Vagina (tissue), 2 donors: ENCODE results near the gene EHMT1.

Experiments used
- POLR2A ChIP-seq, 2 donors: fragments of 450-650 bp; IDR thresholded peaks; one replicate each; pipeline ENCODE4 v1.6.1; 2017; ENCODE audit warnings: antibody characterized with exemption in 2 of 2, mild to moderate bottlenecking in 2 of 2, moderate library complexity in 2 of 2
- POLR2AphosphoS5 ChIP-seq, 2 donors: sonication (generic); formaldehyde crosslinking; IDR thresholded peaks; one replicate each; pipeline ENCODE4 v1.9.0; 2017; ENCODE audit warnings: antibody characterized with exemption in 2 of 2, mild to moderate bottlenecking in 2 of 2, low read depth in 1 of 2; ENCODE audit not compliant: insufficient read depth in 1 of 2
- TF ChIP-seq, protein P1 (sequence below), 3 experiments: fragments of 450-650 bp in 2 of 3; fragments of 200-600 bp in 1 of 3; sonication (generic) in 1 of 3; IDR thresholded peaks; one replicate each; pipeline ENCODE4 v1.5.1; 2017 to 2019; ENCODE audit warnings: antibody characterized with exemption in 3 of 3, mild to moderate bottlenecking in 2 of 3, moderate library complexity in 2 of 3

DNA sequence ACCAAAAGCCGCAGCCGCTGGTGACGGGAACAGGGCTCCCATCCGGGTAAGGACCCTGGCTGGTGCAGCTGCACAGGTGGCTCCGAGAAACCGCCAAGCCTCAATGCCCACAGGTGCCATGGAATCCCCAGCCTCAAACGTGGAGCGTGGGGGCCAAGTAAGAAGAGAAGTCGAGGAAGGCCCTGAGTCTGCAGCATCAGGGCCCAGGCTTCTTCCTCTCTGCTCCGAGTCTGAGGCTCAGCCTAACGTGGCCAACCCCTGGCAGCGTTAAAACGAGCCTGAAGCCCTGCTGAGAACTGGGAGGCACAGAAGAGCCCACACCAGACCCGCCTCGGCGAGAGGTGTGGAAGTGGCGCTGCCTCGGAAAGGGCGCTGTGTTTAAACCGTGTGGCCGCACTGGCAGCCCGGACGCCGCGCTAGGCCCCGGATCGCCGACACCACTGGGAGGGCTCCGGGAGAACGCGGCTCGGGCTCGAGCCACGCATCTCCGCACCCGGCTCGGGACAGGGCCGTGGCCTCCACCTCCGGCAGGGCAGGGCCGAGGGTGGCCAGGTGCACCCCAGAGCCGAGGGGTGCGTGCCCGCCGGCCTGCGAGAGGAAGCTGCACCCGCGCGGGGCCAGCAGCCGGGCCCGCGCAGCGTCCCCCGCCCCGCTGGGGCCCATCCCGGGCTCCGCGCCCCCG, 29.2 kb upstream of the EHMT1 start:
- TF ChIP-seq POLR2A (IDR thresholded peaks at IDR 0.05) (no peak), POLR2AphosphoS5 (IDR thresholded peaks at IDR 0.05; ENCODE audit: insufficient read depth in 1 of 2, low read depth in 1 of 2) (no peak)
- TF ChIP-seq, protein P1, sequence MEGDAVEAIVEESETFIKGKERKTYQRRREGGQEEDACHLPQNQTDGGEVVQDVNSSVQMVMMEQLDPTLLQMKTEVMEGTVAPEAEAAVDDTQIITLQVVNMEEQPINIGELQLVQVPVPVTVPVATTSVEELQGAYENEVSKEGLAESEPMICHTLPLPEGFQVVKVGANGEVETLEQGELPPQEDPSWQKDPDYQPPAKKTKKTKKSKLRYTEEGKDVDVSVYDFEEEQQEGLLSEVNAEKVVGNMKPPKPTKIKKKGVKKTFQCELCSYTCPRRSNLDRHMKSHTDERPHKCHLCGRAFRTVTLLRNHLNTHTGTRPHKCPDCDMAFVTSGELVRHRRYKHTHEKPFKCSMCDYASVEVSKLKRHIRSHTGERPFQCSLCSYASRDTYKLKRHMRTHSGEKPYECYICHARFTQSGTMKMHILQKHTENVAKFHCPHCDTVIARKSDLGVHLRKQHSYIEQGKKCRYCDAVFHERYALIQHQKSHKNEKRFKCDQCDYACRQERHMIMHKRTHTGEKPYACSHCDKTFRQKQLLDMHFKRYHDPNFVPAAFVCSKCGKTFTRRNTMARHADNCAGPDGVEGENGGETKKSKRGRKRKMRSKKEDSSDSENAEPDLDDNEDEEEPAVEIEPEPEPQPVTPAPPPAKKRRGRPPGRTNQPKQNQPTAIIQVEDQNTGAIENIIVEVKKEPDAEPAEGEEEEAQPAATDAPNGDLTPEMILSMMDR (IDR thresholded peaks at IDR 0.05) = no peak
